NOMO-1 (cell line): ENCODE results near the gene ODAD3.
"Not testable (repeated sequence)": the region's sequence is repeated elsewhere in the genome, so short reads cannot be mapped to it uniquely, and the experiment has no call there.

Source experiments
- DNase-seq, 2 experiments: peaks; one replicate each; lab custom pipeline; 2025; ENCODE audit not compliant: unreplicated experiment in 2 of 2; lab: John Stamatoyannopoulos, UW

ODAD3 gene

DNA sequence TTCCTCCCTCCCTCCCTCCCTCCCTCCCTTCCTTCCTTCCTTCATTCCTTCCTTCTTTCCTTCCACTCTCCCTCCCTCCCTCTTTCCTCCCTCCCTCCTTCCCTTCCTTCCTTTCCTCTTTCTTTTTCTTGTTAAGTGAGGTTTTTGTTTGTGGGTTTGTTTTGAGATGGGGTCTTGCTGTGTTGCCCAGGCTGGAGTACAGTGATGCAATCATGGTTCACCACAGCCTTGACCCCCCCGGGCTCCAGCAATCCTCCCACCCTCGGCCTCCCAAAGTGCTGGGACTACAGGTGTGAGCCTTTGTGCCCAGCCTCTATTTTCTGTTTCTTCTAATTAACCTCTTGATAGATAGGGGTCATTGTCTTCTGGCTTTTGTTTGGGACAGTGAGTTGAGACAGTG lies 26.5 kb upstream of the ODAD3 start:
- DNase-seq, result no peak

DNA sequence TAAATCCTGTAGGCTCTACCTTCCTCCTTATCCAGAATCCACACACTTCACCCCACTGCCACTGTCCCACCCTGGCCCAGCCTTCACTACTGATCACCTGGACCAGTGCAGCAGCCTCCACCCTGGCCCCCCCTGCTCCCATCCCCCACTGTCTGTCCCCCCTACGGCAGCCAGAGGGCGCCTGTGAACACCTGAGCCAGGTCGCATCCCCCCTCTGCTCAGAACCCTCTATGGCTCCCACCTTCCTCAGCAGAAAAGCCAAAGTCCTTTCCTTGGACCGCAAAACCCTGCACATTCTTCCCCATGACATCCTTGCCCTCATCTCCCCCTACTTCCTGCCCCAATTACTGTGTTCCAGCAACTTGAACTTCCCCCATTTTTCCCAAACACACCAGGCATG lies 25.3 kb upstream of the ODAD3 start:
- DNase-seq, result no peak

DNA sequence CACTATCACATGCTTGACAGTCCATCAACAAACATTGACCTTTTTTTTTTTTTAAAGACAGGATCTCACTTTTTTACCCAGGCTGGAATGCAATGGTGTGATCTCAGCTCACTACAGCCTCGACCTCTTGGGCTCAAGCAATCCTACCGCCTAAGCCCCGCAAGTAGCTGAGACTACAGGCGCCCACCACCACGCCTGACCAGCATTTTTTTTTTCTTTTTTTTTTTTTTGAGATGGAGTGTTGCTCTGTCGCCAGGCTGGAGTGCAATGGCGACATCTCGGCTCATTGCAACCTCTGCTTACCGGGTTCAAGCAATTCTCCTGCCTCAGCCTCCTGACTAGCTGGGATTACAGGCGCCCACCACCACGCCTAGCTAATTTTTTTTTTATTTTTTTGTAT lies 24.0 kb upstream of the ODAD3 start:
- not testable (repeated sequence) for DNase-seq

DNA sequence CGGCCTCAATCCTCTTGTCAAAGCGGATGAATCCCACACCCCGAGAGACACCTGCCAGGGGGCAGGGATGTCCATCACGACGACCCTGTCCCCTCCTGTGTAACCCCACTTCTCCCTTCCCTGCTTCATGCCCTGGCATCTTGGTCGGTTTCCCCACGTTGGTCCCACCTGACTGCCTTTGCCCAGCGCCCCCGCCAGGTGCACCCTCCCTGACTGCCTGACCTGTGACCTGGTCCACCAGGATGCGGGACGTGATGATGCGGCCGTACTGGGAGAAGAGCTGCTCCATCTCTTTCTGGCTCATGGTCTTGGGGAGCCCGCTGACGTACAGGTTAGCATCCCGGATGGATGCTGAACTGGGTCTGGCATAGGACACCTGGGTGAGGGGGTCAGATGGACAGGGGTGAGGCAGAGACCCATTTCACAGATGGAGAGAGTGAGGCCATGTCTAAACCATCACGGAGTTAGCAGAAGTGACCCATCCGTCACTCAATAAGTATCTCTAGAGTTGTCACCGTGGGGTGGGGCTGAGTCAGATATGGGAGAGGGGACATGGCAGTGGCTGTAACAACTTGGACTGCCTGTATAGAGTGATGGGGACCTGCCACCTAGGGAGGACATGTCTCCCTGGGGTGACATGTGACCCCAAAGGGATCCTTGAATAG lies 23.4 kb upstream of the ODAD3 start:
- DNase-seq, result no peak

DNA sequence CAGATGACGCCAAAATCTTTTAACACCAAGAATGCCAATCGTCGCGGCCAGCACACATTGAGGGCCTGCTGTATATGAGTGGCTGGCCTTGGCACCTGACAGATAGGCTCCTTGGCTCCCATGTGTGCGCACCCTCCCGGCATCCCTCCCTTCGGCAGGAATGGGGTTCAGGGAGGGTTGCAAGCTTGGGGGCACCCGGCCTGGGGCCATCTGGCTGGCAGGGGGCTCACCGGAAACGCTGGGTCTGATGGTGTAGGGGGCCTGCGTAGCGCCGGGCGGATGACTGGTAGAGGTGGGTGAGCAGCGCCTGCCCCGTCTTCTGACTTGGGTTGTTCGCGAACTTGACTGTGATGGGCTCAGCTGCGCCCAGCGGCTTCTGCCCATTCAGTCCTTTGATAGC lies 22.9 kb upstream of the ODAD3 start:
- no peak for DNase-seq

DNA sequence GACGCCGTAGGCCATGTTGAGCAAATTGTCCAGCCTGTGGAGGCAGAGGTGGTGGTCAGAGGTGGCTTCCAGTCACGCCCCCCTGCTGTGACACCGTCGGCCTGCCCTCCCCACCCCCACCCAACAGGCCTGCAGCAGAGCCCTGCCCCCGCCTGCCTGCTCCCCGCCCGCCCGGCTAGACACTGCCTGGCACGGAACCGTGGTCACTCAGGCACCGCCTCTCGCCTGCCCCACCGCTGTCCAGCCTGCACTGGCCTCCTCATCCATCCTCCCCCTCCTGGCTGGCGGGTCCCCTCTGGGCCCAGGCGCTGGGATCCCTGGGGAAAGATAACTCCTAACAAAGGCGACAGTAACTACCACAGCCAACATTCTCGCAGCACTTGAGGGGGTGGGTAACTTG lies 22.2 kb upstream of the ODAD3 start:
- DNase-seq, result no peak

DNA sequence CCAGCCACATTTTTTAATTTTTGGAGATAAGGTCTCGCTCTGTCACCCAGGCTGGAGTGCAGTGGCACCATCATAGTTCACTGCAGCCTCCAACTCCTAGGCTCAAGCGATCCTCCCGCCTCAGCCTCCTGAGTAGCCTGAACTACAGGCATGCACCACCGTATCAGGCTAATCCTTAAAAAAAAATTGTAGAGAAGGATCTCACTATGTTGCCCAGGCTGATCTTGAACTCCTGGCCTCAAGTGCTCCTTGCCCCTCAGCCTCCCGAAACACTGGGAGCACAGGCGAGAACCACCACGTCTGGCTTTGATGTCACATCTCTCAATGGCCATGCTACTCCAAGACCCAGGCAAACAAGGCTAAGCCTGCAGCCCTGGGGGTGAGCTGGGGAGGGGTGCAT lies 21.7 kb upstream of the ODAD3 start:
- no peak for DNase-seq

DNA sequence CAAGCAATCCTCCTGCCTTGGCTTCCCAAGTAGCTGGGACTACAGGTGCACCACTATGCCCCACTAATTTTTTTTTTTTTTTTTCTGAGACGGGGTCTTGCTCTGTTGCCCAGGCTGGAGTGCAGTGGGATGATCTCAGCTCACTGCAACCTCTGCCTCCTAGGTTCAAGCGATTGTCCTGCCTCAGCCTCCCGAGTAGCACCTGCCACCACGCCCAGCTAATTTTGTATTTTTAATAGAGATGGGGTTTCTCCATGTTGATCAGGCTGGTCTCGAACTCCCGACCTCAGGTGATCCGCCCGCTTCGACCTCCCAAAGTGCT lies 20.3 kb upstream of the ODAD3 start:
- not testable (repeated sequence) for DNase-seq

DNA sequence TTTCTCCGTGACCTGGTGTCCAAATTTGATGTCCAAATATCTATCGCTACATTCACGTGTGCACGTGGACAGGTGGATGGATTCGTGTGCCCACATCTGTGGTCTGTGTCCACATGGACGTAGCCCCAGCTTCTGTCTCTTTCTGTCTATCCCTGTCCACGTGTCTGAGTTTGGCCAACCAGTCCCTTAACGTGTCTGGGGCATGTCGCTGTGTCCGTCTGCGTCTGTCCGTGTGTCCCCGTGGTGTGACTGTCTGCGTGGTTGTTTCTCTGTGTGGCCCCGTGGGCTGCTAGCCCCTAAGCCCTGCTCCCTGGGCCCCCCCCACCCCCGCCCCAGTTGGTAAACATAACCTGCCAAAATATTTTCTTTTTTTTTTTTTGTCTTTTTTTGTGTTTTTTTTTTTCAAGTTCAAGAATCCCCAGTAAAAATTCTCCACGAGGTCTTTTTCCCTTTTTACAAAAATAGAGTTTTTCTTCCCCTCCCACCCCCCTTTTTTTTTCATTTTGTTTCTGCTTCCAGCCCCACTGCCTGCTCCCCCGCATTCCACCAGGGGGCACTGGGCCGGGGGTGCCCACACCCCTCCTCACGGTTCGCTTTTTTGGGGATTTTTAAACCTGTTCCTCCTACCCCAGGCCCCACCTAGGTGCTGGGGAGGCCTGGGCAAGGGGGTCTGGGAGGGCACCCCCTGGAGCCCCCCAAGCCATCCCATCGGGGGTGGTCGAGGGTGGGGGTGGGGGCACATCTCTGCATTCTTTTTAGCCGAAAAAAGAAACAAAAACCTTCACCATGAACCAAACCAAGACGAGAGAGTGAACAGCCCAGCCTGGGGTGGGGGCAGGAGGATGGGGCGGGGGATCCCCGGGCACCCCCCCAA lies 18.8 kb upstream of the ODAD3 start:
- no peak for DNase-seq

DNA sequence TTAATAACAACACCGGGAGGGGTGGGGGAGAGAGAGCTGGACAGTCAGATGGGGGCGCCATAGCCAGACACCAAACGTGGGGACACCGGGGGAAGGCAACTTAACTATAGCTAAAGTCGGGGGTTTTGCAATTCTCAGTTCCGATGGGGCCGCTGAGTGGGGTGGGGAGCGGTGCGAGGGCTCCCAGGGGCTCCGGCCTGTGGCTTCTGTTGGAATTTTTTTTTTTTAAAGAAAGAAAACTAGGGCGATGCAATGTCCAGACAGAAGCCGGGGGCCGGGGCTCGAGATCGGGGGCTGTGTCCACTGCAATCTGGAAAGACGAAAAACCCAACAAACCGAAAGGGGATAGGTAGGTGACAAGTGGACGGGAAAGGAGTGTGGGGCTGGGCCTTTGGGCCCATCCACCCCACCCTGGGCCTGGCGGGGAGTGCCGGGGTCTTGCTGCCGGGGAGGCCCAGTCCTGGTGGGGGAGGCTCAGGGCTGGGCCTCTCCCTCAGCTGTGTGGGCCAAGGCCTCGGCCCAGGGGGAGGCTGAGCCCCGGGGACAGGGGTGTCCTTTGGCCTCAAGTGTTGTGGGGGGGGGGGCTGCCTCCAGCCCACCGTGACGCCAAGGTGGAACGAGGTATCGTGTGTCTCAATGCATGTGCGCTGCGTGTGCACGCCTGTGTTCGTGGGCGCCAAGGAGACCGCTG lies 17.8 kb upstream of the ODAD3 start:
- DNase-seq, result no peak

DNA sequence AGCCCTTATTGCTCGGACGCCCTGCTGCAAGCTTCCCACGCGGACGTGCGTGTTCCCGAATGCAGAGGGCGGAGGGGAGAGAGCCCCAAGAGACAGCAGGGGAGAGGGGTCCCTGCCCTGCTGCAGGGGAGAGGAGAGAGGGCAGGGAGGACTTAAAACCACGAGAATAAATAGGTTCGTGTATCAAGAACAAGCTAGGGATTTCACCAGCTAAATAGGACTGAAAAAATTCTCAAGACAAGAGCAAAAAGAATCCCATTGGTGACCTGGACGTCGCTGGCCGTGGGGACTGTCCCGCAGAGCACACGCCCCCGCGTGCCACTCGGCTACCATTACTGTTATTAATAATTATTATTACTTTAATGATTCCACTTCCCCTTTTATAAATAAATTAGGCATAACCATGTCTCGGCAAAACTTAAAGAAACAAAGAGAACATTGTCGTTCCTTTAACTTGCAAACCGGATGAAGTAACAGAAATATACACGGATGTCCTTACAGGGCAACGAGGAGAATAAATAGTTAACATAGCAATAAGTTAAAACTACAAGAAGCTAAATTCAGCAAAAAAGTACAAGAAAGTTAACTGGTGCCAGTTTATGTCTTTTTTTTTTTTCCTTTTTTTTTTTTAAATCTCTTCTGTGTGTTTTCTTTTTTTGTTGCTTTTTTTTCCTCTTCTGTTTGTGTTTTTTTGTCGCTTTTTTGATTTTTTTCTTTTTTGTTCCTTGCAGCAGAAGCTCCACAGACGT lies 17.1 kb upstream of the ODAD3 start:
- peak in 1 of 2 experiments; percentile 18 for DNase-seq

DNA sequence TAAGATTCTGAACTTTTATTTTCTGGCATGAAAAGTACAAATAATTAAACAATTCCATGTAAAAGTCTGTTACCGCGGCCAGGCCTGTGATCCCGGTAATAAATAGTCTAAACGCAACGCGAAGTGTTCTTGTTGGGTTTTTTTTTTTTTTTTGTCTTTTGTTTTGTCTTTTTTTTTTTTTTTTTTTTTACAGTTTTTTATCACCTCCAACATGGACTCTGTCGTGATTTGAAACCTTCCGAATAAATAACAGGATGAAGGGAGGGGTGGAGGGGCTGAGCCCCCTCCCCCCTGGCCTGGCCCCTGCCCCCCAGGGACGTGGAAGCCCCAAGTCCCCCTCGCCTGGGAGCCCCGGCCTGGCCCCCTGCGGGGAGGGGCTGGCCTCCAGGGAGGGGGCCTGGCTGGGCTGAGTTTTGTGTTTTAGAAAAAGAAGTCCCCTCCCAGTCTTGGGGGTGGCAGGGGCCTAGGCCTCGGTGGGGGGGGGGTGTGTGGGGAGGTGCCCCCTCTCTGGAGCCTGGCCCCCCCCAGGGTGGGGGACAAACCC lies 16.5 kb upstream of the ODAD3 start:
- DNase-seq, result no peak

DNA sequence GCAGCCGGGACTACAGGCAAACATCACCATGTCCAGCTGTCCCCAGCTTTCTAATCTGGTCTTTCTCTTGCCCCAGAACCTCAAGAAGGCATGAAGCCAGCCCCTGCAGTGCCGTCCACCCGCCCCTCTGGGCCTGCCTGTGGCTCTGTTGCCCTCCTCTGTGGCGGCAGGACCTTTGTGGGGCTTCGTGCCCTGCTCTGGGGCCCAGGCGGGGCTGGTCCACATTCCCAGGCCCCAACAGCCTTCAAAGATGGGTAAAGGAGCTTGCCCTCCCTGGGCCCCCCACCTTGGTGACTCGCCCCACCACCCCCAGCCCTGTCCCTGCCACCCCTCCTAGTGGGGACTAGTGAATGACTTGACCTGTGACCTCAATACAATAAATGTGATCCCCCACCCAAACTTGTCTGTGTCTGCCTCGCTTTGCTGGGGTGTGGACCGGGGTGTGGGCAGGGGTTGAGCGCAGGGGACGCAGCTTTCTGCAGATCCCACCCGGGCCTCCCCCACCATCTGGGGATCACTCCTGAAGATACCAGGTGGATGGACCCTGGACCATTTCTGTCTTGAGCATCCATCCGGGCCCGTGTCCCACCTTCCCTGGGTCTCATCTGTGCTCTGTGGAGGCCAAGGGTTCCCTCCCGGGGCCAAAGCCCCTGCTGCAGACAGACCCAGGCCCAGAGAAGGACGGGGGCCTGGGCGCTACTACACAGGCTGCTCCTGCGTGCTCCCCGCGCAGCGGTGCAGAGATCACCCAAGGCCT lies 15.8 kb upstream of the ODAD3 start:
- no peak for DNase-seq

DNA sequence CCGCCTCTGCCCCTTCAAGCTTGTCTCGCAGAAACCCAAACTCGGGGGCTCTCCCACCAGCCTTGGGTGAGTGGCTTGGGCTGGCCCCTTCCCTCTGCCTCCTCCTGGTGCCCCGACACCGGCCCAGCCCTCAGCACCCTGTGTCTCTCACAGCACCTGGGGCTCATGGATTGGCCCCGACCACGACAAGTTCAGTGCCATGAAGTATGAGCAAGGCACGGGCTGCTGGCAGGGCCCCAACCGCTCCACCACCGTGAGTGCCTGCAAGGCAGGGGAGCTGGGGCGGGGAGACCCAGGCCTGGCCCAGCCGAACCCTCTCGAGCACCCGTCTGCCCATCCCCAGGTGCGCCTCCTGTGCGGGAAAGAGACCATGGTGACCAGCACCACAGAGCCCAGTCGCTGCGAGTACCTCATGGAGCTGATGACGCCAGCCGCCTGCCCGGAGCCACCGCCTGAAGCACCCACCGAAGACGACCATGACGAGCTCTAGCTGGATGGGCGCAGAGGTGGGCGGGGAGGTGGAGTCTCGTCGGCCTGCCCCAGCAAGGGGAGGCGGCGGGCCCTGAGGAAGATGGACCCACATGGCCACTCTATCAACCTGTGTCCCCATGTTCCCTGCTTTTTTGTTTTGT lies 14.1 kb upstream of the ODAD3 start:
- no peak for DNase-seq

DNA sequence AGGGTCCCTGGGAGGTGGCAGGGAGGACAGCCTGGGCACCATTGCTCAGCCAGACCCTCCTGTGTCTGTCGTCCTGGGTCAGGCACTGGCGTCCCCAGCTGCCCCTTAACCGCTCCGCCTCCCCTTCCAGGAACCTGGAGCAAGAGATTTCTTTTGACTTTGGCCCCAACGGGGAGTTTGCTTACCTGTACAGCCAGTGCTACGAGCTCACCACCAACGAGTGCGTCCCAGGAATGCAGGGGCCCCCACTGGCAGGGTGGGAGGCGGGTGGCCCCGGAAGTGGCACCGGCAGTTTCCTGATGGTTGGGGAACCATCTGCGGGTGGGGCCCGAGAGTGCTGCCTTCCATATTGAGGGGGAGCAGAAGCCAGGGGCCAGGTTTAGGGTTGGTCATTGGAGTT lies 13.5 kb upstream of the ODAD3 start:
- DNase-seq, result no peak

DNA sequence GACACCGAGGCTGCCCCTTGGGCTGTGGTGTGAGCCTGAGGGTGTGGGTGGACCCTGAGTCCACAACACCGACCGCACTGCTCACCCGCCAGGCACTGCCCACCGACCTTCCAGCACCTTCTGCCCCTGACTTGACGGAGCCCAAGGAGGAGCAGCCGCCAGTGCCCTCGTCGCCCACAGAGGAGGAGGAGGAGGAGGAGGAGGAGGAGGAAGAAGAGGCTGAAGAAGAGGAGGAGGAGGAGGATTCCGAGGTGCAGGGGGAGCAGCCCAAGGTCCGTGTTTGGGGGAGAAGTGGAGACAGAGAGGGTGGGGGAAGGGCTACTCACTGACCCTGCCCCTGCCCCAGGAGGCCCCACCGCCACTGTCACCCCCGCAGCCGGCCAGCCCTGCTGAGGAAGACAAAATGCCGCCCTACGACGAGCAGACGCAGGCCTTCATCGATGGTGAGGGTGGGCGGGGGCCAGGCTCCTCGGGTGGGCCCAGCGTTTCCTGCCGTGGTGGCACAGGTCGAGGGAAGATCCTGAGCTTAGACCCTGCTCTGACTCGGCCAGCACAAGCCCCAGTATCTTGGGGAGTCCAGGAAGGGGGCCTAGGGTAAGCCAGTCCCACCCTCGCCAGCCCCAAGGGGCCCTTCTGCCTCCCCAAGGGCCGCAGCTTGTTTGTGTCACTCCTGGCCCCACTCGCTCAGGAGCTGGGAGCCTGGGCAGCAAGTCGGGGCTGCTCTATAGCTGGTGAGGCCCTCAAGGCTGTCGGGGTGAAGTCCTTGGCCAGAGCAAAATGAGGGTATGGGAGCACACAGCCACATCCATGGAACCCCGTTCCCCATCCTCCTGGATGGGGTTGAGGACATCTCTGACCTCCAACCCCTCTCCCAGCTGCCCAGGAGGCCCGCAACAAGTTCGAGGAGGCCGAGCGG lies 12.7 kb upstream of the ODAD3 start:
- DNase-seq, result no peak

DNA sequence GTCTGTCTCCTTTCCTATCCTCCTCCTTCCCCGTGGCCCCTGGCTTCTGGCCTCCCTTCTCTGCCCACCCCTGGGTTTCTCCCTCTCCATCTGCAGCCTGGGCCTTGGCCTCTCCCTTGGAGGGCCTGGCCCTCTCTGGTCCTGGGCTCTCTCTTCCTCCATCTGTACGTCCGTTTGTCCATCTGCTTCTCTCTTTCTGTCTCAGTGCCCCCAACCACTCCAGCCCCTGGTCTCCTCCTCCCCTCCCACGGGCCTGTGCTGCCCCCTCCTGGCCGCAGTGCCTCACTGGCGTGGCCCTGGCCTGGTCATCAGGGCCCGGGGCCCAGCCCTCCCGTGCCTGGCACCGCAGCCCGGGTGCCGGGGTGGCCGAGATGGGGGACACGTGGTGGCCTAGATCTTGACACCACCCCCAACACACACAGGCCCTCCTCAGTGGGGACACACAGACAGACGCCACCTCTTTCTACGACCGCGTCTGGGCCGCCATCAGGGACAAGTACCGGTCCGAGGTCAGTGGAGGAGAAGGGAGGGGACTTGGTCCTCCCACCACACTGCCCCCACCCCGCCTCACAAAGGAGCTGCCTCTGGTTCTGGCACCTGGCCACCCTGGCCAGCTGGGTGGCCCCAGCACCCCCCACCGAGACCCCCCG lies 11.9 kb upstream of the ODAD3 start:
- DNase-seq, result no peak

DNA sequence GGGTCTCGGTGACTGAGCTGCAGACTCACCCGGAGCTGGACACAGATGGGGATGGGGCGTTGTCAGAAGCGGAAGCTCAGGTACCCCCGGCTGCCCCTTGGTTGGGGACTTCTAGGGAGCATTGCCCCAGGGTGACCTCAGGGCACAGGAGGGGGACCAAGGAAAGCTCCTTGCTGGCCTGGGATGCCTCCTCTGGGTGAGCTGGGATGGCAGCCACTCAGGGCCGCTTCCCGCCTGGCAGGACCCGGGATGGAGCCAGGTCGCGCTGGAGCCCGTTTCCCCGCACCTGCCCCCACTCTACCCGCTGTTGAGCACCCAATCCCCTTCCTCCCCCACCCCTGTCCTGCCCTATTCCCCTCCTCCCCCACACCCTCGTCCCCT lies 11.3 kb upstream of the ODAD3 start:
- DNase-seq, result no peak
